Measurements from ENCODE around the gene GCC2. TPM values are rescaled to one million over a fixed set of nuclear protein-coding genes. Genes with fewer than 3 reads are reported as not detected.

GCC2 gene
- total and polyA plus RNA-seq, 7 donors: 4.8 to 24.0 (median 18.0) TPM

GRCh38 chr2:108417254-108417653 is 31.8 kb upstream of the GCC2 start:
- no peak overlapping the region for H3K4me3 ChIP-seq
- intact Hi-C loops (cut with DNase I): no loop called here

GRCh38 chr2:108418416-108418815 is 30.6 kb upstream of the GCC2 start:
- DNase-seq (no peak), ATAC-seq (no peak)
- TF ChIP-seq CTCF (IDR thresholded peaks at IDR 0.05): no peak
- Histone ChIP-seq H3K36me3 (ENCODE audit: insufficient read depth in 1 of 2, low read depth in 1 of 2) (no peaks in the 10 kb centered on the region), H3K9me3 (no peaks in the 10 kb centered on the region), H3K4me1 (no peaks in the 10 kb centered on the region), H3K4me3 (no peak overlapping the region), H3K27ac (no peak overlapping the region), H3K27me3 (ENCODE audit: insufficient read depth in 3 of 3, low read length in 2 of 3) (peaks cover 0 to 4% (median 0%) of the 10 kb centered on the region in 3 donors)
- WGBS, 3 donors: 76 to 91% (median 84%) methylated on average over 4 of the region's 4 CpGs
- intact Hi-C loops (cut with DNase I): no loop called here

More at GRCh38 chr2:108417254-108417653, 31.8 kb upstream of the GCC2 start:
- DNase-seq (no peak), ATAC-seq (no peak)
- Histone ChIP-seq H3K27me3 (ENCODE audit: insufficient read depth in 3 of 3, low read length in 2 of 3) (no peaks in the 10 kb centered on the region), H3K9me3 (no peaks in the 10 kb centered on the region), H3K36me3 (ENCODE audit: insufficient read depth in 1 of 2, low read depth in 1 of 2) (no peaks in the 10 kb centered on the region), H3K4me1 (no peaks in the 10 kb centered on the region), H3K27ac (no peak overlapping the region)
- no peak for TF ChIP-seq CTCF (IDR thresholded peaks at IDR 0.05)
- 46 to 59% (median 49%) methylated on average over 2 of the region's 2 CpGs for WGBS, 3 donors

GRCh38 chr2:108423067-108423466 is 25.9 kb upstream of the GCC2 start:
- Histone ChIP-seq H3K36me3 (ENCODE audit: insufficient read depth in 1 of 2, low read depth in 1 of 2) (no peaks in the 10 kb centered on the region), H3K9me3 (no peaks in the 10 kb centered on the region), H3K27ac (no peak overlapping the region), H3K4me3 (no peak overlapping the region), H3K27me3 (ENCODE audit: insufficient read depth in 3 of 3, low read length in 2 of 3) (peaks cover 0 to 4% (median 0%) of the 10 kb centered on the region in 3 donors), H3K4me1 (no peaks in the 10 kb centered on the region)
- WGBS, 3 donors: 81 to 91% (median 91%) methylated on average over 1 of the region's 1 CpG
- no peak for ATAC-seq
- DNase-seq: no peak
- intact Hi-C loops (cut with DNase I): no loop called here
- TF ChIP-seq CTCF (IDR thresholded peaks at IDR 0.05): no peak

- Histone ChIP-seq H3K9me3 (no peaks in the 10 kb centered on the region), H3K4me1 (no peaks in the 10 kb centered on the region), H3K36me3 (ENCODE audit: insufficient read depth in 1 of 2, low read depth in 1 of 2) (no peaks in the 10 kb centered on the region), H3K27me3 (ENCODE audit: insufficient read depth in 3 of 3, low read length in 2 of 3) (peaks cover 0 to 4% (median 0%) of the 10 kb centered on the region in 3 donors), H3K27ac (no peak overlapping the region), H3K4me3 (no peak overlapping the region)
- WGBS, 3 donors: 79 to 93% (median 84%) methylated on average over 8 of the region's 8 CpGs
- no peak for TF ChIP-seq CTCF (IDR thresholded peaks at IDR 0.05)
- intact Hi-C loops (cut with DNase I): no loop called here
- no peak for ATAC-seq
- DNase-seq: no peak
Measured at GRCh38 chr2:108423502-108424251, 25.3 kb upstream of the GCC2 start.
